B cell (primary cell): ENCODE results near the gene TRMU. TPM values are rescaled to one million over a fixed set of nuclear protein-coding genes. Genes with fewer than 3 reads are reported as not detected.

ENCODE experiments used
- ATAC-seq: fragments of 200-7000 bp; cut with Tn5 transposase; one replicate; pipeline ENCODE4 v1.10.0; 2021; ENCODE audit warnings: low read depth, mild to moderate bottlenecking, moderate number of reproducible peaks, moderate library complexity
- CTCF ChIA-PET: fragments of 350-600 bp; sonication (Branson Sonifier 250); formaldehyde crosslinking; loops from one replicate; lab custom pipeline; 2021; ENCODE audit warnings: antibody characterized with exemption, inconsistent platforms; lab: Charles Lee
- POLR2A ChIA-PET: fragments of 350-600 bp; sonication (Branson Sonifier 250); formaldehyde crosslinking; loops from one replicate; lab custom pipeline; 2021; ENCODE audit warnings: antibody characterized with exemption; lab: Charles Lee
- DNase-seq: peaks from one replicate; pipeline ENCODE4 v3.0.0; 2013
- H2AFZ ChIP-seq: 2 replicates; pipeline ENCODE4 v1.6.1; 2012; ENCODE audit warnings: mild to moderate bottlenecking, low read depth, low read length; ENCODE audit not compliant: insufficient read depth, poor library complexity, severe bottlenecking
- H3K27ac ChIP-seq, 2 donors: 1 replicate in 1 of 2; 2 replicates in 1 of 2; pipeline ENCODE4 v1.5.1; 2012 to 2013; ENCODE audit warnings: low read length in 2 of 2, mild to moderate bottlenecking in 2 of 2, moderate library complexity in 1 of 2
- H3K27me3 ChIP-seq, 4 experiments: fragments of 200-600 bp in 1 of 4; sonication (generic) in 1 of 4; replicated peaks in 1 of 4; 1 replicate in 2 of 4; 2 replicates in 2 of 4; pipeline versions ENCODE4 v1.6.1 to v1.7.0; 2013 to 2016; ENCODE audit warnings: low read length in 3 of 4, mild to moderate bottlenecking in 2 of 4, mixed read lengths in 1 of 4, moderate library complexity in 1 of 4; ENCODE audit not compliant: insufficient read depth in 4 of 4, control insufficient read depth in 3 of 4; ENCODE audit errors: control extremely low read depth in 1 of 4
- H3K36me3 ChIP-seq, 2 experiments: replicated peaks in 1 of 2; 1 replicate in 1 of 2; 2 replicates in 1 of 2; pipeline versions ENCODE4 v1.6.1 to v1.7.1; 2013; ENCODE audit warnings: low read length in 1 of 2; ENCODE audit not compliant: insufficient read depth in 2 of 2, control insufficient read depth in 1 of 2; ENCODE audit errors: control extremely low read depth in 1 of 2, extremely low read depth in 1 of 2
- H3K4me1 ChIP-seq, 2 donors: fragments of 200-600 bp in 1 of 2; sonication (generic) in 1 of 2; 1 replicate in 1 of 2; 2 replicates in 1 of 2; pipeline versions ENCODE4 v1.5.1 to v1.6.1; 2013 to 2017; ENCODE audit warnings: low read length in 2 of 2; ENCODE audit not compliant: control insufficient read depth in 2 of 2, insufficient read depth in 2 of 2
- H3K4me2 ChIP-seq: replicated peaks from 2 replicates; pipeline ENCODE3; 2012; ENCODE audit warnings: mild to moderate bottlenecking, low read depth, low read length; ENCODE audit not compliant: poor library complexity, severe bottlenecking
- H3K4me3 ChIP-seq, 5 experiments: fragments of 200-600 bp in 1 of 5; sonication (generic) in 1 of 5; 1 replicate in 3 of 5; 2 replicates in 2 of 5; pipeline versions ENCODE4 v1.5.1 to v1.7.0; 2011 to 2016; ENCODE audit warnings: low read length in 4 of 5, mild to moderate bottlenecking in 4 of 5, low read depth in 2 of 5, control low read depth in 1 of 5, moderate library complexity in 1 of 5; ENCODE audit not compliant: insufficient read depth in 1 of 5; ENCODE audit errors: control extremely low read depth in 1 of 5, extremely low read depth in 1 of 5
- H3K79me2 ChIP-seq: fragments of 200-600 bp; sonication (generic); one replicate; pipeline ENCODE4 v1.6.0; 2016; ENCODE audit warnings: low read length; ENCODE audit not compliant: control insufficient read depth, insufficient read depth
- H3K9ac ChIP-seq: fragments of 200-600 bp; sonication (generic); 2 replicates; pipeline ENCODE4 v1.6.1; 2017; ENCODE audit warnings: mild to moderate bottlenecking, low read length, moderate library complexity
- H3K9me3 ChIP-seq, 3 donors: one replicate each; pipeline versions ENCODE4 v1.6.1 to v1.7.1; 2013; ENCODE audit warnings: low read length in 2 of 3; ENCODE audit not compliant: control insufficient read depth in 2 of 3, insufficient read depth in 1 of 3; ENCODE audit errors: control extremely low read depth in 1 of 3
- H4K20me1 ChIP-seq: 2 replicates; pipeline ENCODE4 v1.6.0; 2012; ENCODE audit warnings: mild to moderate bottlenecking, low read length; ENCODE audit not compliant: insufficient read depth, control insufficient read depth, poor library complexity, severe bottlenecking
- H3K27ac Mint-ChIP-seq: one replicate; pipeline ENCODE4 v1.8.0; 2021; ENCODE audit warnings: mixed read lengths
- H3K27me3 Mint-ChIP-seq: one replicate; pipeline ENCODE4 v1.8.0; 2021; ENCODE audit warnings: mixed read lengths
- H3K4me1 Mint-ChIP-seq: one replicate; pipeline ENCODE4 v1.8.0; 2021; ENCODE audit warnings: mixed read lengths
- H3K4me3 Mint-ChIP-seq: one replicate; pipeline ENCODE4 v1.8.0; 2021; ENCODE audit warnings: mixed read lengths
- H3K9me3 Mint-ChIP-seq: one replicate; pipeline ENCODE4 v1.8.0; 2022; ENCODE audit warnings: mixed read lengths; ENCODE audit not compliant: insufficient read depth
- CTCF ChIP-seq: fragments of 200-600 bp; IDR thresholded peaks from one replicate; pipeline ENCODE4 v1.8.0; 2022; ENCODE audit warnings: antibody characterized with exemption, mild to moderate bottlenecking
- EZH2 ChIP-seq: IDR thresholded peaks from 2 replicates; pipeline ENCODE4 v1.6.1; 2012; ENCODE audit warnings: borderline replicate concordance, low read depth, mild to moderate bottlenecking, moderate library complexity, low read length; ENCODE audit not compliant: insufficient read depth, poor library complexity, severe bottlenecking
- WGBS: methylation state at CpG from one replicate; pipeline ENCODE4 v1.1.5; 2013; ENCODE audit warnings: missing lambda C conversion rate; ENCODE audit not compliant: insufficient coverage; 5-methylcytosine and 5-hydroxymethylcytosine counted together
- intact Hi-C: fragments of 100-400 bp; cut with micrococcal nuclease; formaldehyde crosslinking; loops from one replicate; pipeline ENCODE4 v1.10.0; 2022
- polyA plus RNA-seq: library from polyadenylated mRNA; depleted of rRNA; stranded (reverse); fragments of >200 nt; gene quantifications from 2 replicates; pipeline ENCODE4 v1.2.3, GENCODE V29; 2012
- total RNA-seq, 2 donors: library from RNA; stranded (reverse); fragments of 120-200 nt in 1 of 2; gene quantifications; 1 replicate in 1 of 2; 2 replicates in 1 of 2; pipeline versions ENCODE4 v1.2.3 to v1.2.4, GENCODE V29; 2013 to 2022

The TRMU gene
- total and polyA plus RNA-seq, 2 donors (not counting 1 experiment from before 2014, with no cell fraction given), result 51.0 to 76.9 TPM

- H3K4me3 ChIP-seq, result no peak overlapping the region
- H3K9me3 ChIP-seq, result no peaks in the 10 kb centered on the region
- no peak for TF ChIP-seq CTCF
- no peak for TF ChIP-seq EZH2
- H3K36me3 ChIP-seq, result peaks cover 3 to 74% of the 10 kb centered on the region in 2 experiments
- no peaks in the 10 kb centered on the region for H3K27me3 ChIP-seq
- H3K4me2 ChIP-seq, result no peak overlapping the region
- CTCF ChIA-PET, result interaction anchor here (0.6 to 7.6 kb wide), 4 partner anchors 13 to 208 kb away, joined by 3 to 56 read pairs (median 6); no protein-coding TSS in a partner anchor
- H3K79me2 ChIP-seq, result no peaks in the 10 kb centered on the region
- 100% methylated on average over 6 of the region's 7 CpGs for WGBS
- Mint-ChIP-seq H3K4me3 (no peak overlapping the region), H3K4me1 (peaks cover 10% of the 10 kb centered on the region), H3K9me3 (no peaks in the 10 kb centered on the region), H3K27me3 (no peaks in the 10 kb centered on the region), H3K27ac (no peak overlapping the region)
- ATAC-seq, result no peak
- H3K27ac ChIP-seq, result no peak overlapping the region
- DNase-seq, result no peak
- POLR2A ChIA-PET, result interaction anchor here (0.9 kb wide), 1 partner anchor 187 kb away, joined by 3 read pairs; no protein-coding TSS in a partner anchor
- H3K9ac ChIP-seq, result no peak overlapping the region
- intact Hi-C loops, result loop anchor here (1.0 to 10.0 kb wide), 2 partner anchors 187 to 330 kb away; no protein-coding TSS in a partner anchor
- H3K4me1 ChIP-seq, result peaks cover 0 to 30% of the 10 kb centered on the region in 2 donors
- H2AFZ ChIP-seq, result no peak overlapping the region
- peaks cover 55% of the 10 kb centered on the region for H4K20me1 ChIP-seq
Measured at GRCh38 chr22:46354993-46355305, 19.4 kb downstream of the TRMU start.

- no peaks in the 10 kb centered on the region for H3K79me2 ChIP-seq
- no peak overlapping the region for H3K4me2 ChIP-seq
- H3K36me3 ChIP-seq, result peaks cover 3 to 69% of the 10 kb centered on the region in 2 experiments
- no peak overlapping the region for H3K4me3 ChIP-seq
- intact Hi-C loops, result loop anchor here (1.0 to 10.0 kb wide), 2 partner anchors 187 to 329 kb away; no protein-coding TSS in a partner anchor
- H3K27ac Mint-ChIP-seq, result peak overlapping the region; percentile 65
- POLR2A ChIA-PET, result interaction anchor here (0.9 kb wide), 1 partner anchor 186 kb away, joined by 3 read pairs; no protein-coding TSS in a partner anchor
- 62% methylated on average over 18 of the region's 22 CpGs for WGBS
- H3K27me3 ChIP-seq, result no peaks in the 10 kb centered on the region
- H3K27me3 Mint-ChIP-seq, result no peaks in the 10 kb centered on the region
- DNase-seq (peak; percentile 81), ATAC-seq (peak; percentile 48)
- H3K9ac ChIP-seq, result no peak overlapping the region
- CTCF ChIA-PET, result interaction anchor here (0.6 to 7.6 kb wide), 5 partner anchors 12 to 448 kb away, joined by 3 to 56 read pairs (median 5); no protein-coding TSS in a partner anchor
- H3K27ac ChIP-seq, result no peak overlapping the region
- no peak overlapping the region for H3K4me3 Mint-ChIP-seq
- H4K20me1 ChIP-seq, result peaks cover 55% of the 10 kb centered on the region
- H3K9me3 Mint-ChIP-seq, result no peaks in the 10 kb centered on the region
- peaks cover 0 to 30% of the 10 kb centered on the region in 2 donors for H3K4me1 ChIP-seq
- TF ChIP-seq CTCF, result peak; percentile 87
- no peak for TF ChIP-seq EZH2
- H3K4me1 Mint-ChIP-seq, result peaks cover 10% of the 10 kb centered on the region
- H2AFZ ChIP-seq, result no peak overlapping the region
- no peaks in the 10 kb centered on the region for H3K9me3 ChIP-seq
Measured at GRCh38 chr22:46355369-46355995, 20.0 kb downstream of the TRMU start.
